MG63 (cell line): ENCODE data around the gene BCL2L1. TPM values are rescaled to one million over a fixed set of nuclear protein-coding genes. Genes with fewer than 3 reads are reported as not detected.
"Not testable (repeated sequence)": the region's sequence is repeated elsewhere in the genome, so short reads cannot be mapped to it uniquely, and the experiment has no call there.

Source experiments
- DNase-seq: peaks from one replicate; pipeline ENCODE4 v3.0.0-alpha.2; 2020
- H3K27me3 ChIP-seq: fragments of 250-450 bp; sonication (Bioruptor Pico); 2 replicates; pipeline ENCODE4 v1.5.1; 2020; ENCODE audit warnings: mild to moderate bottlenecking, moderate library complexity
- H3K36me3 ChIP-seq: fragments of 250-450 bp; sonication (Bioruptor Pico); 2 replicates; pipeline ENCODE4 v1.5.1; 2020; ENCODE audit warnings: mild to moderate bottlenecking, moderate library complexity
- H3K4me3 ChIP-seq: fragments of 250-450 bp; sonication (Bioruptor Pico); 2 replicates; pipeline ENCODE4 v1.5.1; 2020; ENCODE audit warnings: mild to moderate bottlenecking, moderate library complexity
- H3K9me3 ChIP-seq: fragments of 250-450 bp; sonication (Bioruptor Pico); 2 replicates; pipeline ENCODE4 v1.5.1; 2020; ENCODE audit warnings: mild to moderate bottlenecking, moderate library complexity
- total RNA-seq: library from RNA; depleted of rRNA; stranded (reverse); fragments of >200 nt; shearing (Covaris generic); gene quantifications from 2 replicates; pipeline ENCODE4 v1.2.3, GENCODE V29; 2014; ENCODE audit warnings: low replicate concordance; rRNA removed

BCL2L1 gene
- total RNA-seq, 1 experiment from 2014 or later: 64.2 TPM

DNA sequence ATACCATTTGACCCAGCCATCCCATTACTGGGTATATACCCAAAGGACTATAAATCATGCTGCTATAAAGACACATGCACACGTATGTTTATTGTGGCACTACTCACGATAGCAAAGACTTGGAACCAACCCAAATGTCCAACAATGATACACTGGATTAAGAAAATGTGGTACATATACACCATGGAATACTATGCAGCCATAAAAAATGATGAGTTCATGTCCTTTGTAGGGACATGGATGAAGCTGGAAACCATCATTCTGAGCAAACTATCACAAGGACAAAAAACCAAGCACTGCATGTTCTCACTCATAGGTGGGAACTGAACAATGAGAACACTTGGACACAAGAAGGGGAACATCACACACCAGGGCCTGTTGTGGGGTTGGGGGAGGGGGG, 94.6 kb downstream of the BCL2L1 start:
- not testable (repeated sequence) for H3K9me3 ChIP-seq, H3K4me3 ChIP-seq, H3K36me3 ChIP-seq, DNase-seq, H3K27me3 ChIP-seq

DNA sequence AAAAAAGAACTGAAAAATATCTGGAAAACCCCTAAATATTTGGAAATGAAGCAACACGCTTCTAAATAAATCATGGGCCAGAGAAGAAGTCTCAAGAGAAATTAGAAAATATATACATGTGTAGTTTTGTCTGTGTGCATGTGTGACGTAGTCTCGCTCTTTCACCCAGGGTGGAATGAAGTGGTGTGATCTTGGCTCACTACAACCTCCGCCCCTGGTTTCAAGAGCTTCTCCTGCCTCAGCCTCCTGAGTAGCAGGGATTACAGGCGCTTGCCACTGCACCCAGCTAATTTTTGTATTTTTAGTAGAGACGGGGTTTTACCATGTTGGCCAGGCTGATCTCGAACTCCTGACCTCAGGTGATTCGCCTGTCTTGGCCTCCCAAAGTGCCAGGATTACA, 96.1 kb downstream of the BCL2L1 start:
- not testable (repeated sequence) for H3K4me3 ChIP-seq, H3K9me3 ChIP-seq, H3K36me3 ChIP-seq, H3K27me3 ChIP-seq, DNase-seq

DNA sequence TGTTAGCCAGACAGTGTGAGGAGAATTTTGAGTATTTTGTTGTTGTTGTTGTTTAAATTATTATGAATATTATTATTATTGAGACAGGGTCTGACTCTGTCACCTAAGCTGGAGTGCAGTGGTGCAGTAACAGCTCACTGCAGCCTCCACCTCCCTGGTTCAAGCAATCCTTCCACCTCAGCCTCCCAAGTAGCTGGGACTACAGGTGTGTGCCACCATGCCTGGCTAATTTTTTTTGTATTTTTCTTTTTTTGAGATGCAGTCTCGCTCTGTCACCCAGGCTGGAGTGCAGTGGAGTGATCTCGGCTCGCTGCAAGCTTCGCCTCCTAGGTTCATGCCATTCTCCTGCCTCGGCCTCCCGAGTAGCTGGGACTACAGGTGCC, 99.6 kb downstream of the BCL2L1 start:
- not testable (repeated sequence) for DNase-seq, H3K9me3 ChIP-seq, H3K4me3 ChIP-seq

DNA sequence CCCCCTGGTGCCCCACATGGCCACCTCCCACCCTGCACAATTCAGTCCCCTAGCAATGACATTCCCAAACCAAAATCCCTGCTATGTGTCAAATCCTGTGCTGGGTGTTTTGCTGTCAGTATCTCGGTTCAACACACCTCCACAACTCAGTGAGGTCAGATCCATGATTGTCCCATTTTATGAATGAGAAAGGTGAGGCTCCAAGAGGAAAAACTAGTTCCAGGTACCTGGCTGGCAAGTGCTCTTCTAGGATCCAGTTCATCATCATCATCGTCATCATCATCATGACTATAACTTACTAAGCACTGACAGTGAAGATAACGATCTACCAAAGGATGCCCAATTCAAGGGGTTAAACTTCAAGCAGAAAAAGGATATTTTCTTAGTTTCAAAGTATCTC, 102.4 kb downstream of the BCL2L1 start:
- Histone ChIP-seq H3K9me3 (no peaks in the 10 kb centered on the region), H3K4me3 (no peak overlapping the region), H3K36me3 (no peaks in the 10 kb centered on the region), H3K27me3 (no peaks in the 10 kb centered on the region)
- no peak for DNase-seq

More for the DNA sequence above, 99.6 kb downstream of the BCL2L1 start:
- H3K36me3 ChIP-seq, H3K27me3 ChIP-seq: not testable (repeated sequence)

DNA sequence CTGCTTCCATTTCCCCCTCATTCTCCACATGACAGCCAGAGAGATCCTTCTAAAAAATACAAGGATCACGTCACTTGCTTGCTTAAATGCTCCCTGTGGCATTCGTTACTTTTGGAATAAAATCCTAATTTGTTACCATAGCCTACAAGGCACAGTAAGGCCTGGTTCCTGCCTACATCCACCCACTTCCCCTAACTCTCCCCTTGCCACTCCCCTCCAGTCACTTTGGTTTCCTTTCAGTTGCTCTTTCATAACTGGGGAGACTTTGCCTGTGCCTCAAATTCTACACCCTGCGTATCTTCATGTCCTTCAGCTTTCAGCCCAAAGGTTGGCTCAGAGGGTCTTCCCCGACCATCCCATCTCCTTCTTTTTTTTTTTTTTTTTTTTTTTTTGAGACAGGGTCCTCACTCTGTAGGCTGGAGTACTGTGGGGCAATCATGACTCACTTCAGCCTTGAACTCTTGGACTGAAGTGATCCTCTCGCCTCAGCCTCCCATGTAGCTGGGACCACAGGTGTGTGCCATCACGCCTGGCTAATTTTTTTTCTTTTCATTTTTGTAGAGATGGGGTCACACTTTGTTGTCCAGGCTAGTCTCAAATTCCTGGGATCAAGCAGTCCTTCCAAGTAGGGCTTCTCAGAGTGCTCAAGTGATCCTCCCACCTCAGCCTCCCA, 105.1 kb downstream of the BCL2L1 start:
- Histone ChIP-seq H3K9me3 (no peaks in the 10 kb centered on the region), H3K4me3 (no peak overlapping the region), H3K27me3 (no peaks in the 10 kb centered on the region), H3K36me3 (no peaks in the 10 kb centered on the region)
- DNase-seq: no peak

DNA sequence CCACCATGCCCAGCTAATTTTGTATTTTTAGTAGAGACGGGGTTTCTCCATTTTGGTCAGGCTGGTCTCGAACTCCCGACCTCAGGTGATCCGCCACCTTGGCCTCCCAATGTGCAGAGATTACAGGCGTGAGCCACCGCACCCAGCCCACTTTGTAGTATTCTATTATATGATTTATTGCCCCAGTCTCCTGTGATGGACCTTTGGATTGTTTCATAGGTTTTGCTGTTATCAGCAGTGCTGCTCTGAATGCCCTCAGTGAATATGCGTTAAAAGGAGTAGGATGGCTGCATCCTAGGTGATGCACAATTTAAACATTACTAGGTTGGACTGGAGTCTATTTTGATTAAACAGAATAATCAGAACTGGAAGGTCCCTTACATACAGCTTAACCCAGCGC, 107.3 kb downstream of the BCL2L1 start:
- no peak for DNase-seq
- Histone ChIP-seq H3K27me3 (no peaks in the 10 kb centered on the region), H3K9me3 (no peaks in the 10 kb centered on the region), H3K36me3 (no peaks in the 10 kb centered on the region), H3K4me3 (no peak overlapping the region)

Other genes starting within 250 kb of the BCL2L1 start
- gene DEFB124, start 247.7 kb downstream of the BCL2L1 start, total RNA-seq: not detected in 2 replicates
- not detected in 2 replicates for gene REM1, start 247.6 kb downstream of the BCL2L1 start, total RNA-seq
- 115 and 155 TPM in 2 replicates for gene HM13, start 208.4 kb downstream of the BCL2L1 start, total RNA-seq
- 363 and 396 TPM in 2 replicates for gene ID1, start 117.6 kb downstream of the BCL2L1 start, total RNA-seq
- not detected in 2 replicates for gene COX4I2, start 85.0 kb downstream of the BCL2L1 start, total RNA-seq
- 123 and 139 TPM in 2 replicates for gene TPX2, start 16.4 kb upstream of the BCL2L1 start, total RNA-seq
- not detected in 2 replicates for gene MYLK2, start 96.5 kb upstream of the BCL2L1 start, total RNA-seq
- gene FOXS1, start 122.7 kb upstream of the BCL2L1 start, total RNA-seq: 0.07 TPM in 1 of 2 replicates, not detected in the other
- 1.3 and 1.9 TPM in 2 replicates for gene DUSP15, start 147.7 kb upstream of the BCL2L1 start, total RNA-seq
- gene TTLL9, start 147.8 kb upstream of the BCL2L1 start, total RNA-seq: not detected in 2 replicates
- gene PDRG1, start 229.2 kb upstream of the BCL2L1 start, total RNA-seq: 31.4 and 31.5 TPM in 2 replicates
- gene XKR7, start 245.3 kb upstream of the BCL2L1 start, total RNA-seq: not detected in 2 replicates